Astrocyte (in vitro differentiated cells and primary cell): Measurements from ENCODE around the gene CIBAR2. TPM values are rescaled to one million over a fixed set of nuclear protein-coding genes. Genes with fewer than 3 reads are reported as not detected.

Experiments
- DNase-seq: peaks from one replicate; pipeline ENCODE4 v3.0.0-alpha.2; 2010; ENCODE audit warnings: low read depth
- FAIRE-seq: peaks from 2 replicates; lab custom pipeline; 2011; peaks lifted over from hg19 to GRCh38; lab: Jason Lieb, UNC
- H2AFZ ChIP-seq: 2 replicates; pipeline ENCODE4 v1.6.0; 2012; ENCODE audit warnings: low read depth, low read length, inconsistent platforms
- H3K27ac ChIP-seq: 2 replicates; pipeline ENCODE4 v1.5.1; 2011; ENCODE audit warnings: low read depth, low read length, inconsistent platforms
- H3K27me3 ChIP-seq: 2 replicates; pipeline ENCODE4 v1.6.0; 2011; ENCODE audit warnings: low read length, inconsistent platforms; ENCODE audit not compliant: insufficient read depth
- H3K36me3 ChIP-seq: 2 replicates; pipeline ENCODE4 v1.5.1; 2011; ENCODE audit warnings: low read length, inconsistent platforms; ENCODE audit not compliant: insufficient read depth
- H3K4me1 ChIP-seq: 2 replicates; pipeline ENCODE4 v1.5.1; 2011; ENCODE audit warnings: low read length, inconsistent platforms; ENCODE audit not compliant: insufficient read depth
- H3K4me2 ChIP-seq: 2 replicates; pipeline ENCODE4 v1.6.0; 2012; ENCODE audit warnings: low read length, inconsistent platforms
- H3K4me3 ChIP-seq: 2 replicates; pipeline ENCODE4 v1.5.1; 2011; ENCODE audit warnings: low read depth, mild to moderate bottlenecking, low read length, inconsistent platforms; ENCODE audit not compliant: insufficient read depth
- H3K79me2 ChIP-seq: 2 replicates; pipeline ENCODE4 v1.6.0; 2012; ENCODE audit warnings: mild to moderate bottlenecking, low read length, inconsistent platforms; ENCODE audit not compliant: insufficient read depth
- H3K9ac ChIP-seq: 2 replicates; pipeline ENCODE4 v1.6.0; 2012; ENCODE audit warnings: mild to moderate bottlenecking, low read length, inconsistent platforms
- H3K9me3 ChIP-seq: 2 replicates; pipeline ENCODE4 v1.5.1; 2012; ENCODE audit warnings: low read depth, mild to moderate bottlenecking, low read length, inconsistent platforms; ENCODE audit not compliant: insufficient read depth
- H4K20me1 ChIP-seq: 2 replicates; pipeline ENCODE4 v1.6.0; 2012; ENCODE audit warnings: low read length, inconsistent platforms; ENCODE audit not compliant: insufficient read depth
- H3K27ac Mint-ChIP-seq: one replicate; pipeline ENCODE4 v1.8.0; 2021; ENCODE audit warnings: mild to moderate bottlenecking, mixed read lengths; ENCODE audit not compliant: unreplicated experiment
- H3K27me3 Mint-ChIP-seq: one replicate; pipeline ENCODE4 v1.8.0; 2021; ENCODE audit warnings: low read depth, mixed read lengths; ENCODE audit not compliant: unreplicated experiment
- H3K36me3 Mint-ChIP-seq: one replicate; pipeline ENCODE4 v1.8.0; 2021; ENCODE audit warnings: low read depth, mixed read lengths; ENCODE audit not compliant: unreplicated experiment
- H3K4me1 Mint-ChIP-seq: one replicate; pipeline ENCODE4 v1.8.0; 2021; ENCODE audit warnings: low read depth, mixed read lengths; ENCODE audit not compliant: unreplicated experiment
- H3K4me3 Mint-ChIP-seq: one replicate; pipeline ENCODE4 v1.8.0; 2021; ENCODE audit warnings: mild to moderate bottlenecking, moderate library complexity, mixed read lengths; ENCODE audit not compliant: unreplicated experiment
- H3K9me3 Mint-ChIP-seq: one replicate; pipeline ENCODE4 v1.8.0; 2021; ENCODE audit warnings: mild to moderate bottlenecking, mixed read lengths; ENCODE audit not compliant: unreplicated experiment
- CTCF ChIP-seq: IDR thresholded peaks from 2 replicates; pipeline ENCODE4 v1.5.1; 2011; ENCODE audit warnings: low read depth, mild to moderate bottlenecking, inconsistent platforms, low read length, moderate library complexity; ENCODE audit not compliant: insufficient read depth
- EZH2 ChIP-seq: IDR thresholded peaks from 2 replicates; pipeline ENCODE4 v1.6.1; 2012; ENCODE audit warnings: mild to moderate bottlenecking, low read length, inconsistent platforms; ENCODE audit not compliant: insufficient read depth
- total RNA-seq: library from RNA; stranded (reverse); gene quantifications from 2 replicates; pipeline ENCODE4 v1.2.1, GENCODE V29; 2021

CIBAR2 gene
- total RNA-seq, 1 donor from 2014 or later, result not detected

GRCh38 chr16:85134789-85135142 is 22.5 kb upstream of the CIBAR2 start:
- Mint-ChIP-seq H3K36me3 (no peaks in the 10 kb centered on the region), H3K4me1 (peaks cover 11% of the 10 kb centered on the region), H3K27ac (no peak overlapping the region), H3K9me3 (peaks cover 3% of the 10 kb centered on the region), H3K27me3 (peaks cover 22% of the 10 kb centered on the region), H3K4me3 (no peak overlapping the region)
- Histone ChIP-seq H3K27ac (no peak overlapping the region), H3K4me1 (peaks cover 31% of the 10 kb centered on the region), H3K4me2 (no peak overlapping the region), H3K79me2 (no peaks in the 10 kb centered on the region), H3K27me3 (no peaks in the 10 kb centered on the region), H2AFZ (no peak overlapping the region), H4K20me1 (no peaks in the 10 kb centered on the region), H3K36me3 (no peaks in the 10 kb centered on the region), H3K9me3 (no peaks in the 10 kb centered on the region), H3K4me3 (no peak overlapping the region), H3K9ac (no peak overlapping the region)
- no peak for DNase-seq
- TF ChIP-seq CTCF (no peak), EZH2 (no peak)
- no peak for FAIRE-seq

GRCh38 chr16:85134076-85134788 is 22.0 kb upstream of the CIBAR2 start:
- Histone ChIP-seq H2AFZ (no peak overlapping the region), H3K27me3 (no peaks in the 10 kb centered on the region), H3K79me2 (no peaks in the 10 kb centered on the region), H3K4me2 (no peak overlapping the region), H3K27ac (no peak overlapping the region), H4K20me1 (no peaks in the 10 kb centered on the region), H3K9me3 (no peaks in the 10 kb centered on the region), H3K4me3 (no peak overlapping the region), H3K4me1 (peaks cover 32% of the 10 kb centered on the region), H3K36me3 (no peaks in the 10 kb centered on the region), H3K9ac (no peak overlapping the region)
- no peak overlapping the region for H3K27ac Mint-ChIP-seq
- FAIRE-seq (no peak), DNase-seq (no peak)
- H3K9me3 Mint-ChIP-seq, result peaks cover 3% of the 10 kb centered on the region
- H3K36me3 Mint-ChIP-seq, result no peaks in the 10 kb centered on the region
- peaks cover 18% of the 10 kb centered on the region for H3K27me3 Mint-ChIP-seq
- peaks cover 13% of the 10 kb centered on the region for H3K4me1 Mint-ChIP-seq
- no peak overlapping the region for H3K4me3 Mint-ChIP-seq
- TF ChIP-seq CTCF, result no peak
- no peak for TF ChIP-seq EZH2

- FAIRE-seq (no peak), DNase-seq (no peak)
- H3K36me3 Mint-ChIP-seq, result no peaks in the 10 kb centered on the region
Measured at GRCh38 chr16:85133290-85133599, 21.0 kb upstream of the CIBAR2 start.

More at GRCh38 chr16:85133290-85133599, 21.0 kb upstream of the CIBAR2 start:
- Mint-ChIP-seq H3K27me3 (peaks cover 11% of the 10 kb centered on the region), H3K4me1 (peaks cover 13% of the 10 kb centered on the region), H3K27ac (no peak overlapping the region), H3K9me3 (no peaks in the 10 kb centered on the region), H3K4me3 (no peak overlapping the region)
- no peaks in the 10 kb centered on the region for H3K79me2 ChIP-seq
- no peak for TF ChIP-seq CTCF
- no peak for TF ChIP-seq EZH2
- H3K27me3 ChIP-seq, result no peaks in the 10 kb centered on the region
- no peaks in the 10 kb centered on the region for H3K36me3 ChIP-seq
- no peaks in the 10 kb centered on the region for H4K20me1 ChIP-seq
- no peak overlapping the region for H3K4me2 ChIP-seq
- no peak overlapping the region for H2AFZ ChIP-seq
- peaks cover 32% of the 10 kb centered on the region for H3K4me1 ChIP-seq
- H3K9me3 ChIP-seq, result no peaks in the 10 kb centered on the region
- no peak overlapping the region for H3K27ac ChIP-seq
- H3K9ac ChIP-seq, result no peak overlapping the region
- H3K4me3 ChIP-seq, result no peak overlapping the region
